Measurements from ENCODE around the gene PLEKHA5. TPM values are rescaled to one million over a fixed set of nuclear protein-coding genes. Genes with fewer than 3 reads are reported as not detected.

PLEKHA5 gene
- total RNA-seq, 4 donors from 2014 or later, result 34.5 to 120 (median 60.0) TPM

DNA sequence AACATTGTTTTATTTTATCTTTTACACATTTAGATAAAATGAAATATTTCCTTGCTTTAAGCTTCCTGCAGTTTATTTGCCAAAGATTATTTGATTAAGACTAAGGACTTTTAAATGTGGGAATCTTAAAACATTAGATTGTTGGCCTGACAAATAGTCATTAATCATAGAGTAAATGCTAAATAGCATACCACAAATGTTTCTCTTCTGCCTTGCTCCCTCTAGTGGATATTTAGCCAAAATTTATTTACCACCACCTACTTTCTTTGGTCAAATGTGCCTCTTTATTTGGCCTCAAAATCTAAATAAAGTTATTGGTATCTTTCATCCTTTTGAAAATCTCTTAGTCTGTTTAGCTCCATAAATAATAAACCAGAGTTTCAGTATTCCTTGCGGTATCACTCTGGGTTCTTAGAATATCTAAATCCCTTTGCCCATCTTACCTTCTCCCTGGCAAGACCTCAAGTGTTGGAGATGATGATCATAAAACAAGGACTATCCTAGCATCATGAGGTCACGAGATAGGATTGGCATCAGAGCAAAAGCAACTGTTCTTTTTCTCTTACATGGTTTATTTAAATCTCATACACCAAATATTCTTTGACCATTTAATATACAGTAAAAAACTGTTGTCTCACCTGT lies 159.2 kb downstream of the PLEKHA5 start:
- Histone ChIP-seq H3K27me3 (no peaks in the 10 kb centered on the region), H3K4me1 (peaks cover 0 to 36% (median 0%) of the 10 kb centered on the region in 3 donors), H3K9me3 (no peaks in the 10 kb centered on the region), H3K27ac (no peak overlapping the region), H3K4me3 (no peak overlapping the region), H3K36me3 (peaks cover 0 to 38% of the 10 kb centered on the region in 2 donors)
- 18 to 75% methylated on average over 1 to 2 of the region's 2 CpGs for WGBS, 2 donors (ENCODE audit: low coverage in 1 of 2)
- no peak for ATAC-seq
- TF ChIP-seq POLR2AphosphoS5 (IDR thresholded peaks at IDR 0.05), result no peak
- TF ChIP-seq, protein P1, sequence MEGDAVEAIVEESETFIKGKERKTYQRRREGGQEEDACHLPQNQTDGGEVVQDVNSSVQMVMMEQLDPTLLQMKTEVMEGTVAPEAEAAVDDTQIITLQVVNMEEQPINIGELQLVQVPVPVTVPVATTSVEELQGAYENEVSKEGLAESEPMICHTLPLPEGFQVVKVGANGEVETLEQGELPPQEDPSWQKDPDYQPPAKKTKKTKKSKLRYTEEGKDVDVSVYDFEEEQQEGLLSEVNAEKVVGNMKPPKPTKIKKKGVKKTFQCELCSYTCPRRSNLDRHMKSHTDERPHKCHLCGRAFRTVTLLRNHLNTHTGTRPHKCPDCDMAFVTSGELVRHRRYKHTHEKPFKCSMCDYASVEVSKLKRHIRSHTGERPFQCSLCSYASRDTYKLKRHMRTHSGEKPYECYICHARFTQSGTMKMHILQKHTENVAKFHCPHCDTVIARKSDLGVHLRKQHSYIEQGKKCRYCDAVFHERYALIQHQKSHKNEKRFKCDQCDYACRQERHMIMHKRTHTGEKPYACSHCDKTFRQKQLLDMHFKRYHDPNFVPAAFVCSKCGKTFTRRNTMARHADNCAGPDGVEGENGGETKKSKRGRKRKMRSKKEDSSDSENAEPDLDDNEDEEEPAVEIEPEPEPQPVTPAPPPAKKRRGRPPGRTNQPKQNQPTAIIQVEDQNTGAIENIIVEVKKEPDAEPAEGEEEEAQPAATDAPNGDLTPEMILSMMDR (IDR thresholded peaks at IDR 0.05), result peak; percentile 42 to 69 (median 60)

DNA sequence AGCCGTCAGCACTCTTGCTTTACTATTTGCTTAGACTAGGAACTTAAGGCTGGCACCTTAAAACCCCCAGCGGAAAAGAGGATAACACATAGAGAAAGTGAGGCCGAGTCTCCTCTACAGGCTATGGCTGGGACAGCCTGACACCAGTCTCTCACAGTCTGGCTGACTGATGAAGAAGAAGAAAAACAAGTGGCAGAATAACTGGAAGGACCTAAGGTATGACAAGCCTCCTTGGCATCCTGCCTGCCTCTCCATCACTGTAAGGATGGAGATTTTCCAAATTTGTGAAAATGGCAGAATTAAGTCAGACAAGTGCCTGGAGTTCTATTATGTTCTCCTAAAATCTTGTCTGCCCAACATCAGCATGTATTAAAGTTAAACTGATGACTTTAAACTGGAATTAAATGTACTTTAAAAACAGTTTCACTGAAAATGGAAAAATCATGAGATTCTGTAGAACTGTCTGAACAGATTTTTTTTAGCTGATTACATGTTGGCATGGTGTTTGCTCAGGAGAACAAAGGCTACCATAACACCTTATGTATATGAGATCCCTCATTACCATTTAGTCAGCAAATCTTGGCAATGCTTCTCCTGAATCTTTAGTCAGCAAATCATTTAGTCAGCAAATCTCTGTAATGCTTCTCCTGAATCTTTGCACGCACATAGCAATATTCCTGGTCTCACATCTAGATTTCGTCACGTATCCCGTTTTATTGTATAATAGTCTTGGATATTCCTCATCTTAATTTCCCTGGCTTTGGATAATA lies 169.5 kb downstream of the PLEKHA5 start:
- Histone ChIP-seq H3K9me3 (no peaks in the 10 kb centered on the region), H3K27ac (no peak overlapping the region), H3K4me3 (no peak overlapping the region), H3K36me3 (peaks cover 0 to 9% of the 10 kb centered on the region in 2 donors), H3K4me1 (peaks cover 0 to 19% (median 0%) of the 10 kb centered on the region in 3 donors), H3K27me3 (no peaks in the 10 kb centered on the region)
- ATAC-seq, result no peak
- no peak for TF ChIP-seq POLR2A (IDR thresholded peaks at IDR 0.05)
- no peak for TF ChIP-seq POLR2AphosphoS5 (IDR thresholded peaks at IDR 0.05)
- TF ChIP-seq, protein P1 (IDR thresholded peaks at IDR 0.05), result no peak
- no peak for TF ChIP-seq EP300 (IDR thresholded peaks at IDR 0.05)
- 92 to 94% methylated on average over 6 to 7 of the region's 7 CpGs for WGBS, 2 donors (ENCODE audit: low coverage in 1 of 2)

DNA sequence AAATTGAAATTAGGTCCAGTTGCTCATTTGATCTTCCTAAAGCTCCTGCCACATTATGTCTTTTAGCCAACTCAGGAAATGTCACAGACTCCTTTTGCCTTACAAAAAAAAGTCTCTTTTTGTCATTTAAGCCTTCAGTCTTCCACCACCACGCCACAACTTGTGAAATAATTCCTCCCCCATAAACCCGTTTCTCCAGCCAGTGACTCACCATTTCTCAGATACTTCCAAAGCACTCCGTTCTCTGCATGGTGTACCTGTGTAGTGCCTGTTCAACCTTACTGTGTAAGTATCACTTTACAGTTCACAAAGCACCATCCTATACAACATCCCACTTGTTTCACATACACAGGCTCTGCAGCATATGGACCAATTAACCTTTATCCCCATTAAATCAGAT lies 170.2 kb downstream of the PLEKHA5 start:
- ATAC-seq, result no peak
- H3K9me3 ChIP-seq, result no peaks in the 10 kb centered on the region
- 76 to 93% methylated on average over 3 of the region's 3 CpGs for WGBS, 2 donors (ENCODE audit: low coverage in 1 of 2)
- H3K27me3 ChIP-seq, result no peaks in the 10 kb centered on the region
- TF ChIP-seq EP300 (IDR thresholded peaks at IDR 0.05) (no peak), POLR2AphosphoS5 (IDR thresholded peaks at IDR 0.05) (no peak), POLR2A (IDR thresholded peaks at IDR 0.05) (no peak)
- TF ChIP-seq, protein P1 (IDR thresholded peaks at IDR 0.05), result no peak
- no peak overlapping the region for H3K27ac ChIP-seq
- no peak overlapping the region for H3K4me3 ChIP-seq
- H3K36me3 ChIP-seq, result peaks cover 0 to 14% of the 10 kb centered on the region in 2 donors
- H3K4me1 ChIP-seq, result peaks cover 0 to 15% (median 0%) of the 10 kb centered on the region in 3 donors

DNA sequence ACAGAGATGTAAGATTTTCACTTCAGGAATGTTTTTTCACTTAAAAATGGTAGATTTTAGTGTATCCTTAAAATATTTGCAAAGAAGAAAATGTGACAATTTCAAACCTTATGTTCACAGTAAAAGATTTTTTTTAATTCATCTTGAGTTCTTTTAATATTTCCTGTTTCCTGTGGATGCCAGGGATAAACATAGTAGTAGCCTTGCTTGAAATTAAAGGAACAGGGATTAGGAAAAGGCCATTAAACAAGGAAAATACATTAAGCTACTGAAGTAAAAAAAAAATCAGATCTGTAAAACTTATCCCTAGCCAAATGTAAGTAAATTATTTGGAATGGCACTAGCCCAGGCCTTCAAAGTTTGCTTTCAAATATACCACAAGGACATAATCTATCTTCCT lies 171.7 kb downstream of the PLEKHA5 start:
- Histone ChIP-seq H3K36me3 (peaks cover 0 to 23% of the 10 kb centered on the region in 2 donors), H3K4me1 (peaks cover 0 to 9% (median 0%) of the 10 kb centered on the region in 3 donors), H3K27me3 (no peaks in the 10 kb centered on the region), H3K9me3 (no peaks in the 10 kb centered on the region), H3K27ac (no peak overlapping the region), H3K4me3 (no peak overlapping the region)
- TF ChIP-seq, protein P1 (IDR thresholded peaks at IDR 0.05), result no peak
- TF ChIP-seq POLR2AphosphoS5 (IDR thresholded peaks at IDR 0.05), result no peak
- no peak for TF ChIP-seq POLR2A (IDR thresholded peaks at IDR 0.05)
- TF ChIP-seq EP300 (IDR thresholded peaks at IDR 0.05), result no peak
- ATAC-seq, result no peak

DNA sequence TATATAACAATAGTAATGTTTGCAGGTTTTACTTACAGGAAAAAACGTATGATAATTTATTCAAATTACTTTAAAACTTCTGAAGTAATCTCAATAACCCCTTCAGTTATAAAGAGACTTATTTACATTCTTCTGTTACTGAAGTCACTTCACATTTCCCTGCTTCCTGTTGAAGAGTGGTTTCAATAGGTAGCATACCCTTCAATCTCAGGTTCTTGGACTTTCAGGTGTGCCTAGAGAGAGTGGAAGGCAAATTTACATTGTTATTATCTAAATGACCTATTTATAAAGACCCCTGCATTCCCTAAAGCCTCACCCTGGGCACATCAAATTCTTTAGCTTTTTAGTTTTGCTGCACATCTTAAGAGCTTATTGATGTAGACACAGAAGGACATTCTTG lies 172.2 kb downstream of the PLEKHA5 start:
- no peaks in the 10 kb centered on the region for H3K27me3 ChIP-seq
- no peak for TF ChIP-seq EP300 (IDR thresholded peaks at IDR 0.05)
- TF ChIP-seq POLR2AphosphoS5 (IDR thresholded peaks at IDR 0.05), result no peak
- ATAC-seq, result no peak
- peaks cover 0 to 27% of the 10 kb centered on the region in 2 donors for H3K36me3 ChIP-seq
- no peaks in the 10 kb centered on the region for H3K9me3 ChIP-seq
- no peak overlapping the region for H3K4me3 ChIP-seq
- H3K27ac ChIP-seq, result no peak overlapping the region
- H3K4me1 ChIP-seq, result peaks cover 0 to 9% (median 0%) of the 10 kb centered on the region in 3 donors
- 39 to 59% methylated on average over 1 of the region's 1 CpG for WGBS, 2 donors (ENCODE audit: low coverage in 1 of 2)
